ENCODE results near the gene SLC5A12.
A peak's percentile ranks its signal among the peaks of the same experiment; 100 is the strongest.
"Not testable (repeated sequence)": the region's sequence is repeated elsewhere in the genome, so short reads cannot be mapped to it uniquely, and the experiment has no call there.

SLC5A12 gene

GRCh38 chr11:26662916-26663315, 58.9 kb downstream of the SLC5A12 start:
- no peak for DNase-seq (ENCODE audit: low read depth in 2 of 2)

- no peak for DNase-seq (ENCODE audit: low read depth in 2 of 2)
These were observed 66.6 kb downstream of the SLC5A12 start for GRCh38 chr11:26655287-26655686.

- DNase-seq (ENCODE audit: low read depth in 2 of 2): no peak
These were observed 69.9 kb downstream of the SLC5A12 start for GRCh38 chr11:26651916-26652315.

- DNase-seq (ENCODE audit: low read depth in 2 of 2): peak; percentile 38 to 43
These were observed 72.0 kb downstream of the SLC5A12 start for GRCh38 chr11:26649884-26650283.

GRCh38 chr11:26643314-26643713, 78.5 kb downstream of the SLC5A12 start:
- DNase-seq (ENCODE audit: low read depth in 2 of 2): not testable (repeated sequence)

- no peak for DNase-seq (ENCODE audit: low read depth in 2 of 2)
These were observed 89.1 kb downstream of the SLC5A12 start for GRCh38 chr11:26632691-26633159.

- no peak for DNase-seq (ENCODE audit: low read depth in 2 of 2)
These were observed 95.5 kb downstream of the SLC5A12 start for GRCh38 chr11:26626346-26626745.

- DNase-seq (ENCODE audit: low read depth in 2 of 2): peak in 1 of 2 experiments; percentile 7
These were observed 98.7 kb downstream of the SLC5A12 start for GRCh38 chr11:26623076-26623659.

- no peak for DNase-seq (ENCODE audit: low read depth in 2 of 2)
These were observed 99.7 kb downstream of the SLC5A12 start for GRCh38 chr11:26622181-26622580.

GRCh38 chr11:26621132-26621531, 100.7 kb downstream of the SLC5A12 start:
- DNase-seq (ENCODE audit: low read depth in 2 of 2): peak; percentile 49 to 51

GRCh38 chr11:26620282-26621045, 101.4 kb downstream of the SLC5A12 start:
- DNase-seq (ENCODE audit: low read depth in 2 of 2): no peak

GRCh38 chr11:26618441-26618840, 103.4 kb downstream of the SLC5A12 start:
- DNase-seq (ENCODE audit: low read depth in 2 of 2): no peak

Measured in fibroblast of skin of left biceps (primary cell).